ENCODE data around the gene BHLHE41.
A peak's percentile ranks its signal among the peaks of the same experiment; 100 is the strongest.

BHLHE41 gene

GRCh38 chr12:26127404-26127803 is 2.6 kb upstream of the BHLHE41 start:
- no peak for DNase-seq (ENCODE audit: low read depth)
- no peak overlapping the region for H3K4me3 ChIP-seq (ENCODE audit: low read length)
- TF ChIP-seq CTCF (conservative IDR thresholded peaks at IDR 0.05; ENCODE audit: low read depth, low read length), result no peak

GRCh38 chr12:26126340-26127284 is 1.8 kb upstream of the BHLHE41 start:
- TF ChIP-seq CTCF (conservative IDR thresholded peaks at IDR 0.05; ENCODE audit: low read depth, low read length), result peak; percentile 10
- H3K4me3 ChIP-seq (ENCODE audit: low read length), result peak overlapping the region; percentile 57
- DNase-seq (ENCODE audit: low read depth), result no peak

- no peak for TF ChIP-seq CTCF (conservative IDR thresholded peaks at IDR 0.05; ENCODE audit: low read depth, low read length)
- DNase-seq (ENCODE audit: low read depth), result peak; percentile 92
- peak overlapping the region; percentile 57 for H3K4me3 ChIP-seq (ENCODE audit: low read length)
These were observed 833 bp upstream of the BHLHE41 start for GRCh38 chr12:26125400-26126339.

GRCh38 chr12:26123482-26123980 is 1.3 kb downstream of the BHLHE41 start:
- DNase-seq (ENCODE audit: low read depth), result no peak
- no peak for TF ChIP-seq CTCF (conservative IDR thresholded peaks at IDR 0.05; ENCODE audit: low read depth, low read length)
- peak overlapping the region; percentile 57 for H3K4me3 ChIP-seq (ENCODE audit: low read length)

- TF ChIP-seq CTCF (conservative IDR thresholded peaks at IDR 0.05; ENCODE audit: low read depth, low read length), result peak; percentile 51
- H3K4me3 ChIP-seq (ENCODE audit: low read length), result peak overlapping the region; percentile 57
- no peak for DNase-seq (ENCODE audit: low read depth)
These were observed 2.0 kb downstream of the BHLHE41 start for GRCh38 chr12:26122681-26123481.

- no peak for TF ChIP-seq CTCF (conservative IDR thresholded peaks at IDR 0.05; ENCODE audit: low read depth, low read length)
- peak overlapping the region; percentile 57 for H3K4me3 ChIP-seq (ENCODE audit: low read length)
- DNase-seq (ENCODE audit: low read depth), result no peak
These were observed 2.7 kb downstream of the BHLHE41 start for GRCh38 chr12:26122061-26122680.
